SK-N-DZ (cell line): Measurements from ENCODE around the gene MACROD2.

ENCODE experiments used
- DNase-seq: peaks from one replicate; pipeline ENCODE4 v3.0.0-alpha.2; 2015; ENCODE audit warnings: low spot score
- small RNA-seq, 2 experiments: library from RNA; depleted of rRNA; stranded (forward); fragments of <200 nt; gene quantifications; one replicate each; pipeline ENCODE3, GENCODE V24; 2014

MACROD2 gene

GRCh38 chr20:16096756-16097326 lies 2101.5 kb downstream of the MACROD2 start:
- DNase-seq, result no peak

DNA sequence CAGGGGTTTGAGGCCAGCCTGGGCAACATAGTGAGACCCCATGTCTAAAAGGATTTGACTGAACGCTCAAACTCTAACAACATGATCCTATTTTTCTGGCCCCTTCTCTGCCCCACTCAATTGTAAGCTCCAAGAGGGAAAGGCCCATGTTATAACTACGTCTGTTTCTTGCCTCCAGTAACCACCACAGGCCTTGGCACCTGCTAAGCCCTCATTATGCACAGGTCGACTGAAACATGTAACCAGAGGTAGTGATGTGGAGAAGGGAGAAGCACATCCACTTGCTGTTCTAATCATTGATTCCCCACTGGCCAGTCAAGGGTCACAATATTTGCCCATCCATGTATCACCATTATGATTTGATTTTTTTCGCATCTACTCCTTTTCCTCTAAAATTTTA lies 2102.5 kb downstream of the MACROD2 start:
- no peak for DNase-seq

GRCh38 chr20:16098890-16099639 lies 2103.7 kb downstream of the MACROD2 start:
- DNase-seq, result no peak

DNA sequence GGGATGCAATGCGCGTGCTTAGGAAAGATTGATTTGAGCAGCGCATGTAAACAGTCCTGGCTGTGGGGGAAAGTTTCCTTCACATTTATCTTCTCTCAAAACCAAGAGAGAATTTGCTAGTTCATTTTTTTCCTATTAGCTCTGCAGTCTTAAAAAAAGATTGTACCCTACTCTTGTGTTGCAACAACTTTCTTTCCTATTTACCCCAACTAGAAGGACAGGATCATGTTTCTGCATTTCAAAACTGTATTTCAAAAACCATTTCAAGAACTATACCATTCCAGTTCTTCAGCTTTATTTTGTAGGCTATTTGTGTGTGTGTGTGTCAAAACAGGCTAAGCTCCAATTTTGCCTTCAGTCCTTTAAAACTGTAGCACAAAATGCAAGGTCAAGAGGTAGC lies 2104.8 kb downstream of the MACROD2 start:
- DNase-seq, result no peak

DNA sequence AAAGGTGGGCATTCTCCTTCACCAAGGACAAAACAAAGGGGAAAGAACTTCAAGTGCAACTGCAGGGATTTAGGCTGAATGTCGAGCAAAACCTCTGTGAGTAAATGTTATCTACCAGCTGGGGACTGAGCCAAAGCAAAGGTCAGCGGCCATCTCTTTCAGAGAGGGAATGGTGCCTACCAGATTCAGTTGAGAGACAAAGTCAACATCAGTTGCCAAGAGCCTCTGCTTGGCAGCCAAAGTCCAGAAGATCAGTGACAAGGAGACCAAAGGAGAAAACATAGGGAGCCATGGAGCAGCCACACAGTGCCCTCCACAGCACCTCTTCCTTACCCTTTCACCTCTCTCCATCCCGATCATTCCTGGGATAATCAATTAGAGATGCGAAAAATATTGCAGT lies 2105.5 kb downstream of the MACROD2 start:
- no peak for DNase-seq

Small RNA genes within 50 kb of the gene (small RNA-seq; reads per million reads assigned to genes)
- gene RN7SL864P (0 reads per million in 2 experiments), gene RNA5SP475 (0 reads per million in 2 experiments), gene RNU6-1159P (0 reads per million in 2 experiments), gene RNU6-115P (0 to 0.03 reads per million in 2 experiments), gene RNU6-228P (0 reads per million in 2 experiments), gene RNU6-278P (0 reads per million in 2 experiments), gene RPS3P1 (0 reads per million in 2 experiments)
